Neural cell (in vitro differentiated cells): Measurements from ENCODE around the gene CBFA2T2. TPM values are rescaled to one million over a fixed set of nuclear protein-coding genes. Genes with fewer than 3 reads are reported as not detected.

Experiments
- H2AFZ ChIP-seq: fragments of 200-600, 300-800 bp; sonication (generic), shearing (Covaris generic); 2 replicates; pipeline ENCODE4 v1.6.0; 2014; ENCODE audit warnings: low read depth, mild to moderate bottlenecking, antibody characterized with exemption, low read length, moderate library complexity
- H3F3A ChIP-seq: fragments of 200-600 bp; shearing (Covaris generic); 2 replicates; pipeline ENCODE4 v1.6.1; 2016; ENCODE audit warnings: mild to moderate bottlenecking, moderate library complexity, mixed read lengths, antibody characterized with exemption, low read length; ENCODE audit not compliant: insufficient read depth, poor library complexity, severe bottlenecking
- H3K27ac ChIP-seq: fragments of 200-600, 300-800 bp; sonication (generic), shearing (Covaris generic); 2 replicates; pipeline ENCODE4 v1.5.1; 2014; ENCODE audit warnings: mild to moderate bottlenecking, low read length, moderate library complexity
- H3K27me3 ChIP-seq: fragments of 300-800, 200-600 bp; sonication (generic), shearing (Covaris generic); 2 replicates; pipeline ENCODE4 v1.6.0; 2014; ENCODE audit warnings: mild to moderate bottlenecking, low read depth, low read length, moderate library complexity; ENCODE audit not compliant: insufficient read depth
- H3K36me3 ChIP-seq: fragments of 300-800, 200-600 bp; sonication (generic), shearing (Covaris generic); 2 replicates; pipeline ENCODE4 v1.5.1; 2014; ENCODE audit warnings: mild to moderate bottlenecking, antibody characterized with exemption, low read length, moderate library complexity; ENCODE audit not compliant: insufficient read depth
- H3K4me2 ChIP-seq: fragments of 300-800, 200-600 bp; sonication (generic), shearing (Covaris generic); 2 replicates; pipeline ENCODE4 v1.6.0; 2014; ENCODE audit warnings: mild to moderate bottlenecking, low read length
- H3K4me3 ChIP-seq: fragments of 300-800, 200-600 bp; sonication (generic), shearing (Covaris generic); 2 replicates; pipeline ENCODE4 v1.5.1; 2014; ENCODE audit warnings: mild to moderate bottlenecking, low read length, moderate library complexity
- H3K79me2 ChIP-seq: fragments of 200-600 bp; shearing (Covaris generic); replicated peaks from 2 replicates; pipeline ENCODE4 v1.6.0; 2014; ENCODE audit warnings: mild to moderate bottlenecking, low read length, moderate library complexity; ENCODE audit not compliant: insufficient read depth
- H3K9ac ChIP-seq: fragments of 300-800, 200-600 bp; sonication (generic), shearing (Covaris generic); 2 replicates; pipeline ENCODE4 v1.6.1; 2016; ENCODE audit warnings: mild to moderate bottlenecking, low read length, mixed read lengths
- H3K9me2 ChIP-seq: fragments of 200-600 bp; shearing (Covaris generic); 2 replicates; pipeline ENCODE4 v1.6.1; 2016; ENCODE audit warnings: mild to moderate bottlenecking, low read length, mixed read lengths; ENCODE audit not compliant: insufficient read depth
- H3K9me3 ChIP-seq: fragments of 200-600, 300-800 bp; sonication (generic), shearing (Covaris generic); 2 replicates; pipeline ENCODE4 v1.6.1; 2016; ENCODE audit warnings: mild to moderate bottlenecking, mixed run types, low read length, moderate library complexity, mixed read lengths
- H4K20me1 ChIP-seq: fragments of 200-600 bp; shearing (Covaris generic); 2 replicates; pipeline ENCODE4 v1.6.1; 2016; ENCODE audit warnings: mild to moderate bottlenecking, mixed run types; ENCODE audit not compliant: insufficient read depth
- EP300 ChIP-seq: fragments of 450-650 bp; conservative IDR thresholded peaks from 2 replicates; pipeline ENCODE4 v1.6.1; 2014; ENCODE audit warnings: antibody characterized with exemption, mild to moderate bottlenecking, moderate library complexity; ENCODE audit not compliant: poor library complexity, severe bottlenecking
- EZH2 ChIP-seq: fragments of 200-600, 300-800 bp; shearing (Covaris generic), sonication (generic); IDR thresholded peaks from 2 replicates; pipeline ENCODE4 v1.6.1; 2014; ENCODE audit warnings: antibody characterized with exemption, low read length, borderline replicate concordance, mild to moderate bottlenecking; ENCODE audit not compliant: insufficient read depth, poor library complexity, severe bottlenecking
- MXI1 ChIP-seq: fragments of 450-650 bp; conservative IDR thresholded peaks from 2 replicates; pipeline ENCODE4 v1.6.1; 2014; ENCODE audit warnings: antibody characterized with exemption, mild to moderate bottlenecking; ENCODE audit not compliant: poor library complexity, severe bottlenecking
- POLR2AphosphoS5 ChIP-seq: IDR thresholded peaks from 2 replicates; pipeline ENCODE4 v1.6.1; 2012
- RAD21 ChIP-seq: fragments of 450-650 bp; conservative IDR thresholded peaks from 2 replicates; pipeline ENCODE4 v1.6.1; 2014; ENCODE audit warnings: antibody characterized with exemption, mild to moderate bottlenecking, moderate library complexity
- SMC3 ChIP-seq: fragments of 450-650 bp; conservative IDR thresholded peaks from 2 replicates; pipeline ENCODE4 v1.6.1; 2014; ENCODE audit warnings: antibody characterized with exemption, mild to moderate bottlenecking, moderate library complexity; ENCODE audit not compliant: poor library complexity
- TAF1 ChIP-seq: IDR thresholded peaks from 2 replicates; pipeline ENCODE4 v1.6.1; 2012; ENCODE audit warnings: low read depth
- polyA plus RNA-seq: library from polyadenylated mRNA; depleted of rRNA; stranded (reverse); fragments of >200 nt; gene quantifications from 2 replicates; pipeline ENCODE4 v1.2.3, GENCODE V29; 2014
- TF ChIP-seq, protein P1 (sequence below): fragments of 450-650 bp; IDR thresholded peaks from 2 replicates; pipeline ENCODE4 v1.5.1; 2014; ENCODE audit warnings: antibody characterized with exemption, mild to moderate bottlenecking, moderate library complexity; ENCODE audit not compliant: poor library complexity, severe bottlenecking
- TF ChIP-seq, protein P2 (sequence below): IDR thresholded peaks from 2 replicates; pipeline ENCODE4 v1.6.1; 2012; ENCODE audit warnings: borderline replicate concordance

The CBFA2T2 gene
- polyA plus RNA-seq, 1 donor from 2014 or later, result 15.9 TPM

DNA sequence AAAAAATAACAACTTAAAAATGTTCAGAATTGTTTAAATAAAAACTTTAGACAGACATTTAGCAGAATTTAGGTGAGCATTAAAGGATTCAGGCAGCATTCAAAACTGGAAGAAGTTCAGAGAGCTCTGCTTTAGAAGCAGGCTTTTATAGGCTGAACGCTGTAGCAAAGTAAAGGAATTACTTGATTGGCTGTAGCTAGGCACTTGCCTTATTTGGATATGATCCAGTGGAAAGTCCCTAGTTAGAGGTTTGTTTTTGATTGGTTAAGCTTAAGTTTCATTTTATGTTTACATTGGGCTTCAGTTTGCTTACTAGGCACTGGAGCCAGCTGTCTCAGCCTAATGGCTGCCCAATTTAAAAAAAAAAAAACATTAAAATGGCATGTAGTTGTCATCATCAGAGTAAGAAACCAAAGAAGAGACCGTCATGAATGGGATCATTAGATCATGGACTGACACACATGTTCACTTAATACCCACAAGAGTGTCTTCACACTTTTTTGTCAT lies 65.1 kb downstream of the CBFA2T2 start:
- Histone ChIP-seq H3K9ac (no peak overlapping the region), H3K4me3 (no peak overlapping the region), H3K27ac (no peak overlapping the region), H3K9me3 (no peaks in the 10 kb centered on the region), H3K27me3 (no peaks in the 10 kb centered on the region), H2AFZ (no peak overlapping the region), H3K4me2 (no peak overlapping the region), H4K20me1 (no peaks in the 10 kb centered on the region), H3K9me2 (no peaks in the 10 kb centered on the region), H3K36me3 (no peaks in the 10 kb centered on the region), H3F3A (no peaks in the 10 kb centered on the region), H3K79me2 (no peaks in the 10 kb centered on the region)
- TF ChIP-seq MXI1 (no peak), POLR2AphosphoS5 (no peak), SMC3 (no peak), RAD21 (no peak), EZH2 (no peak), EP300 (no peak), TAF1 (no peak)
- TF ChIP-seq, protein P1, sequence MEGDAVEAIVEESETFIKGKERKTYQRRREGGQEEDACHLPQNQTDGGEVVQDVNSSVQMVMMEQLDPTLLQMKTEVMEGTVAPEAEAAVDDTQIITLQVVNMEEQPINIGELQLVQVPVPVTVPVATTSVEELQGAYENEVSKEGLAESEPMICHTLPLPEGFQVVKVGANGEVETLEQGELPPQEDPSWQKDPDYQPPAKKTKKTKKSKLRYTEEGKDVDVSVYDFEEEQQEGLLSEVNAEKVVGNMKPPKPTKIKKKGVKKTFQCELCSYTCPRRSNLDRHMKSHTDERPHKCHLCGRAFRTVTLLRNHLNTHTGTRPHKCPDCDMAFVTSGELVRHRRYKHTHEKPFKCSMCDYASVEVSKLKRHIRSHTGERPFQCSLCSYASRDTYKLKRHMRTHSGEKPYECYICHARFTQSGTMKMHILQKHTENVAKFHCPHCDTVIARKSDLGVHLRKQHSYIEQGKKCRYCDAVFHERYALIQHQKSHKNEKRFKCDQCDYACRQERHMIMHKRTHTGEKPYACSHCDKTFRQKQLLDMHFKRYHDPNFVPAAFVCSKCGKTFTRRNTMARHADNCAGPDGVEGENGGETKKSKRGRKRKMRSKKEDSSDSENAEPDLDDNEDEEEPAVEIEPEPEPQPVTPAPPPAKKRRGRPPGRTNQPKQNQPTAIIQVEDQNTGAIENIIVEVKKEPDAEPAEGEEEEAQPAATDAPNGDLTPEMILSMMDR, result no peak
- TF ChIP-seq, protein P2, sequence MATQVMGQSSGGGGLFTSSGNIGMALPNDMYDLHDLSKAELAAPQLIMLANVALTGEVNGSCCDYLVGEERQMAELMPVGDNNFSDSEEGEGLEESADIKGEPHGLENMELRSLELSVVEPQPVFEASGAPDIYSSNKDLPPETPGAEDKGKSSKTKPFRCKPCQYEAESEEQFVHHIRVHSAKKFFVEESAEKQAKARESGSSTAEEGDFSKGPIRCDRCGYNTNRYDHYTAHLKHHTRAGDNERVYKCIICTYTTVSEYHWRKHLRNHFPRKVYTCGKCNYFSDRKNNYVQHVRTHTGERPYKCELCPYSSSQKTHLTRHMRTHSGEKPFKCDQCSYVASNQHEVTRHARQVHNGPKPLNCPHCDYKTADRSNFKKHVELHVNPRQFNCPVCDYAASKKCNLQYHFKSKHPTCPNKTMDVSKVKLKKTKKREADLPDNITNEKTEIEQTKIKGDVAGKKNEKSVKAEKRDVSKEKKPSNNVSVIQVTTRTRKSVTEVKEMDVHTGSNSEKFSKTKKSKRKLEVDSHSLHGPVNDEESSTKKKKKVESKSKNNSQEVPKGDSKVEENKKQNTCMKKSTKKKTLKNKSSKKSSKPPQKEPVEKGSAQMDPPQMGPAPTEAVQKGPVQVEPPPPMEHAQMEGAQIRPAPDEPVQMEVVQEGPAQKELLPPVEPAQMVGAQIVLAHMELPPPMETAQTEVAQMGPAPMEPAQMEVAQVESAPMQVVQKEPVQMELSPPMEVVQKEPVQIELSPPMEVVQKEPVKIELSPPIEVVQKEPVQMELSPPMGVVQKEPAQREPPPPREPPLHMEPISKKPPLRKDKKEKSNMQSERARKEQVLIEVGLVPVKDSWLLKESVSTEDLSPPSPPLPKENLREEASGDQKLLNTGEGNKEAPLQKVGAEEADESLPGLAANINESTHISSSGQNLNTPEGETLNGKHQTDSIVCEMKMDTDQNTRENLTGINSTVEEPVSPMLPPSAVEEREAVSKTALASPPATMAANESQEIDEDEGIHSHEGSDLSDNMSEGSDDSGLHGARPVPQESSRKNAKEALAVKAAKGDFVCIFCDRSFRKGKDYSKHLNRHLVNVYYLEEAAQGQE, result no peak

DNA sequence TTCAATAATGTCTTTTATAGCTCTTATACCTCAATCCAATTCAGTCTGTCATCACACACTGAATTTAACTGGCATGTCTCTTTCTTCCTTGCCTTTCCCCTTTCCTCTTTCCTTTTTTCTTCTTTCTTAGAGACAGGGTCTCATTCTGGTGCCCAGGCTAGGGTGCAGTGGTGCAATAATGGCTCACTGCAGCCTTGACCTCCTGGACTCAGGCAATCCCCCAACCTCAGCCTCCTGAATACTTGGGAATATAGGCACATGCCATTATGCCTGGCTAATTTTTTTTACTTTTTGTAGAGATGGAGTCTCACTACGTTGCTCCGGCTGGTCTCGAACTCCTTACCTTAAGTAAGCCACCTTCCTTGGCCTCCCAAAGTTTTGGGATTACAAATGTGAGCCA lies 65.9 kb downstream of the CBFA2T2 start:
- no peak overlapping the region for H3K4me3 ChIP-seq
- no peaks in the 10 kb centered on the region for H3K9me3 ChIP-seq
- H3F3A ChIP-seq, result no peaks in the 10 kb centered on the region
- H3K27me3 ChIP-seq, result no peaks in the 10 kb centered on the region
- no peaks in the 10 kb centered on the region for H3K36me3 ChIP-seq
- no peak overlapping the region for H3K9ac ChIP-seq
- H3K4me2 ChIP-seq, result no peak overlapping the region
- H3K9me2 ChIP-seq, result no peaks in the 10 kb centered on the region
- no peaks in the 10 kb centered on the region for H4K20me1 ChIP-seq
- H3K79me2 ChIP-seq, result no peaks in the 10 kb centered on the region
- TF ChIP-seq, protein P1, result no peak
- no peak for TF ChIP-seq MXI1
- TF ChIP-seq EZH2, result no peak
- no peak for TF ChIP-seq POLR2AphosphoS5
- no peak for TF ChIP-seq SMC3
- no peak for TF ChIP-seq RAD21
- TF ChIP-seq TAF1, result no peak
- TF ChIP-seq EP300, result no peak
- TF ChIP-seq, protein P2, result no peak
- H2AFZ ChIP-seq, result no peak overlapping the region
- no peak overlapping the region for H3K27ac ChIP-seq
